WTC11 (cell line): ENCODE results near the gene CFAP97. TPM values are rescaled to one million over a fixed set of nuclear protein-coding genes. Genes with fewer than 3 reads are reported as not detected.

ENCODE experiments used
- ATF2 ChIP-seq: sonication (generic); formaldehyde crosslinking; IDR thresholded peaks from 2 replicates; pipeline ENCODE4 v1.8.1; 2022; ENCODE audit warnings: low read depth, missing genetic modification reagents, borderline replicate concordance
- ATF6 ChIP-seq: sonication (generic); formaldehyde crosslinking; IDR thresholded peaks from 2 replicates; pipeline ENCODE4 v1.8.1; 2023; ENCODE audit warnings: mild to moderate bottlenecking, missing genetic modification reagents
- E2F4 ChIP-seq: sonication (generic); formaldehyde crosslinking; IDR thresholded peaks from 2 replicates; pipeline ENCODE4 v1.8.1; 2022; ENCODE audit warnings: low read depth, mild to moderate bottlenecking, moderate library complexity, missing genetic modification reagents, borderline replicate concordance
- ESRRA ChIP-seq: sonication (generic); formaldehyde crosslinking; IDR thresholded peaks from 2 replicates; pipeline ENCODE4 v1.8.1; 2022; ENCODE audit warnings: mild to moderate bottlenecking, missing genetic modification reagents, borderline replicate concordance
- ETV6 ChIP-seq: sonication (generic); formaldehyde crosslinking; IDR thresholded peaks from 2 replicates; pipeline ENCODE4 v1.8.1; 2022; ENCODE audit warnings: mild to moderate bottlenecking, missing genetic modification reagents
- GABPB1 ChIP-seq: sonication (generic); formaldehyde crosslinking; IDR thresholded peaks from 2 replicates; pipeline ENCODE4 v1.8.1; 2023; ENCODE audit warnings: mild to moderate bottlenecking, missing genetic modification reagents
- JAZF1 ChIP-seq: fragments of 250-450 bp; sonication (Bioruptor Pico); IDR thresholded peaks from 2 replicates; pipeline ENCODE4 v1.9.0; 2021; ENCODE audit warnings: moderate library complexity, mild to moderate bottlenecking, inconsistent platforms
- JUN ChIP-seq: sonication (generic); formaldehyde crosslinking; IDR thresholded peaks from 2 replicates; pipeline ENCODE4 v1.8.0; 2023; ENCODE audit warnings: mild to moderate bottlenecking, missing genetic modification reagents
- KAT7 ChIP-seq: sonication (generic); formaldehyde crosslinking; IDR thresholded peaks from 2 replicates; pipeline ENCODE4 v1.8.1; 2023; ENCODE audit warnings: missing genetic modification reagents, mild to moderate bottlenecking, borderline replicate concordance
- NFE2L1 ChIP-seq: sonication (generic); formaldehyde crosslinking; IDR thresholded peaks from 2 replicates; pipeline ENCODE4 v1.8.1; 2023; ENCODE audit warnings: missing genetic modification reagents
- NR1H2 ChIP-seq: sonication (generic); formaldehyde crosslinking; IDR thresholded peaks from 2 replicates; pipeline ENCODE4 v1.9.0; 2021; ENCODE audit warnings: mild to moderate bottlenecking, moderate library complexity, missing genetic modification reagents
- OVOL2 ChIP-seq: fragments of 250-450 bp; sonication (Bioruptor Pico); IDR thresholded peaks from 2 replicates; pipeline ENCODE4 v1.9.0; 2021; ENCODE audit warnings: mild to moderate bottlenecking, borderline replicate concordance
- ZNF232 ChIP-seq: sonication (generic); formaldehyde crosslinking; IDR thresholded peaks from 2 replicates; pipeline ENCODE4 v1.8.0; 2022; ENCODE audit warnings: mild to moderate bottlenecking, missing genetic modification reagents
- ZNF281 ChIP-seq: sonication (generic); formaldehyde crosslinking; IDR thresholded peaks from 2 replicates; pipeline ENCODE4 v1.8.0; 2023; ENCODE audit warnings: mild to moderate bottlenecking, missing genetic modification reagents
- ZNF317 ChIP-seq: sonication (generic); formaldehyde crosslinking; IDR thresholded peaks from 2 replicates; pipeline ENCODE4 v1.8.1; 2023; ENCODE audit warnings: low read depth, mild to moderate bottlenecking, moderate library complexity, missing genetic modification reagents, borderline replicate concordance
- ZNF396 ChIP-seq: fragments of 250-450 bp; sonication (Bioruptor Pico); IDR thresholded peaks from 2 replicates; pipeline ENCODE4 v1.8.0; 2021; ENCODE audit warnings: mild to moderate bottlenecking, moderate library complexity, borderline replicate concordance
- ZNF416 ChIP-seq: fragments of 250-450 bp; sonication (Bioruptor Pico); IDR thresholded peaks from 2 replicates; pipeline ENCODE4 v1.9.0; 2021; ENCODE audit warnings: mild to moderate bottlenecking, inconsistent platforms
- ZNF425 ChIP-seq: fragments of 250-450 bp; sonication (Bioruptor Pico); conservative IDR thresholded peaks from 2 replicates; pipeline ENCODE4 v1.9.0; 2021; ENCODE audit warnings: mild to moderate bottlenecking
- total RNA-seq: library from RNA; stranded (reverse); gene quantifications from 3 replicates; pipeline ENCODE4 v1.2.3, GENCODE V29; 2021
- TF ChIP-seq, protein P1 (sequence below): sonication (generic); formaldehyde crosslinking; IDR thresholded peaks from 2 replicates; pipeline ENCODE4 v1.8.1; 2023; ENCODE audit warnings: mild to moderate bottlenecking, missing genetic modification reagents, moderate library complexity
- TF ChIP-seq, protein P2 (sequence below): sonication (generic); formaldehyde crosslinking; IDR thresholded peaks from 2 replicates; pipeline ENCODE4 v1.8.0; 2022; ENCODE audit warnings: mild to moderate bottlenecking, missing genetic modification reagents
- TF ChIP-seq, protein P3 (sequence below): fragments of 250-450 bp; sonication (Bioruptor Pico); IDR thresholded peaks from 2 replicates; pipeline ENCODE4 v1.9.0; 2021; ENCODE audit warnings: mild to moderate bottlenecking, borderline replicate concordance

Gene CFAP97
- total RNA-seq, 1 experiment from 2014 or later: 40.3 TPM

GRCh38 chr4:185127021-185127925, 76.5 kb downstream of the CFAP97 start (continued):
- TF ChIP-seq ZNF425 (CRISPR knock-in tag) (no peak), ZNF281 (CRISPR knock-in tag) (no peak), ATF2 (CRISPR knock-in tag) (no peak), ESRRA (no peak), OVOL2 (CRISPR knock-in tag) (no peak), JUN (no peak; the same call in 1 of the 2 replicates), JAZF1 (no peak), NFE2L1 (CRISPR knock-in tag) (no peak), GABPB1 (CRISPR knock-in tag) (no peak), ZNF396 (CRISPR knock-in tag) (no peak), ZNF317 (CRISPR knock-in tag) (no peak), ZNF416 (CRISPR knock-in tag) (no peak), NR1H2 (CRISPR knock-in tag) (no peak), ATF6 (no peak), E2F4 (CRISPR knock-in tag) (no peak), ETV6 (CRISPR knock-in tag) (peak; percentile 83; the same call in 1 of the 2 replicates), KAT7 (no peak), ZNF232 (CRISPR knock-in tag) (no peak)
- TF ChIP-seq, protein P1, sequence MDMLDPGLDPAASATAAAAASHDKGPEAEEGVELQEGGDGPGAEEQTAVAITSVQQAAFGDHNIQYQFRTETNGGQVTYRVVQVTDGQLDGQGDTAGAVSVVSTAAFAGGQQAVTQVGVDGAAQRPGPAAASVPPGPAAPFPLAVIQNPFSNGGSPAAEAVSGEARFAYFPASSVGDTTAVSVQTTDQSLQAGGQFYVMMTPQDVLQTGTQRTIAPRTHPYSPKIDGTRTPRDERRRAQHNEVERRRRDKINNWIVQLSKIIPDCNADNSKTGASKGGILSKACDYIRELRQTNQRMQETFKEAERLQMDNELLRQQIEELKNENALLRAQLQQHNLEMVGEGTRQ (CRISPR knock-in tag): no peak
- TF ChIP-seq, protein P2, sequence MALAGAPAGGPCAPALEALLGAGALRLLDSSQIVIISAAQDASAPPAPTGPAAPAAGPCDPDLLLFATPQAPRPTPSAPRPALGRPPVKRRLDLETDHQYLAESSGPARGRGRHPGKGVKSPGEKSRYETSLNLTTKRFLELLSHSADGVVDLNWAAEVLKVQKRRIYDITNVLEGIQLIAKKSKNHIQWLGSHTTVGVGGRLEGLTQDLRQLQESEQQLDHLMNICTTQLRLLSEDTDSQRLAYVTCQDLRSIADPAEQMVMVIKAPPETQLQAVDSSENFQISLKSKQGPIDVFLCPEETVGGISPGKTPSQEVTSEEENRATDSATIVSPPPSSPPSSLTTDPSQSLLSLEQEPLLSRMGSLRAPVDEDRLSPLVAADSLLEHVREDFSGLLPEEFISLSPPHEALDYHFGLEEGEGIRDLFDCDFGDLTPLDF (CRISPR knock-in tag): no peak
- TF ChIP-seq, protein P3, sequence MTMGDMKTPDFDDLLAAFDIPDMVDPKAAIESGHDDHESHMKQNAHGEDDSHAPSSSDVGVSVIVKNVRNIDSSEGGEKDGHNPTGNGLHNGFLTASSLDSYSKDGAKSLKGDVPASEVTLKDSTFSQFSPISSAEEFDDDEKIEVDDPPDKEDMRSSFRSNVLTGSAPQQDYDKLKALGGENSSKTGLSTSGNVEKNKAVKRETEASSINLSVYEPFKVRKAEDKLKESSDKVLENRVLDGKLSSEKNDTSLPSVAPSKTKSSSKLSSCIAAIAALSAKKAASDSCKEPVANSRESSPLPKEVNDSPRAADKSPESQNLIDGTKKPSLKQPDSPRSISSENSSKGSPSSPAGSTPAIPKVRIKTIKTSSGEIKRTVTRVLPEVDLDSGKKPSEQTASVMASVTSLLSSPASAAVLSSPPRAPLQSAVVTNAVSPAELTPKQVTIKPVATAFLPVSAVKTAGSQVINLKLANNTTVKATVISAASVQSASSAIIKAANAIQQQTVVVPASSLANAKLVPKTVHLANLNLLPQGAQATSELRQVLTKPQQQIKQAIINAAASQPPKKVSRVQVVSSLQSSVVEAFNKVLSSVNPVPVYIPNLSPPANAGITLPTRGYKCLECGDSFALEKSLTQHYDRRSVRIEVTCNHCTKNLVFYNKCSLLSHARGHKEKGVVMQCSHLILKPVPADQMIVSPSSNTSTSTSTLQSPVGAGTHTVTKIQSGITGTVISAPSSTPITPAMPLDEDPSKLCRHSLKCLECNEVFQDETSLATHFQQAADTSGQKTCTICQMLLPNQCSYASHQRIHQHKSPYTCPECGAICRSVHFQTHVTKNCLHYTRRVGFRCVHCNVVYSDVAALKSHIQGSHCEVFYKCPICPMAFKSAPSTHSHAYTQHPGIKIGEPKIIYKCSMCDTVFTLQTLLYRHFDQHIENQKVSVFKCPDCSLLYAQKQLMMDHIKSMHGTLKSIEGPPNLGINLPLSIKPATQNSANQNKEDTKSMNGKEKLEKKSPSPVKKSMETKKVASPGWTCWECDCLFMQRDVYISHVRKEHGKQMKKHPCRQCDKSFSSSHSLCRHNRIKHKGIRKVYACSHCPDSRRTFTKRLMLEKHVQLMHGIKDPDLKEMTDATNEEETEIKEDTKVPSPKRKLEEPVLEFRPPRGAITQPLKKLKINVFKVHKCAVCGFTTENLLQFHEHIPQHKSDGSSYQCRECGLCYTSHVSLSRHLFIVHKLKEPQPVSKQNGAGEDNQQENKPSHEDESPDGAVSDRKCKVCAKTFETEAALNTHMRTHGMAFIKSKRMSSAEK: no peak
